ENCODE results near the gene ADGRL1.

DNA sequence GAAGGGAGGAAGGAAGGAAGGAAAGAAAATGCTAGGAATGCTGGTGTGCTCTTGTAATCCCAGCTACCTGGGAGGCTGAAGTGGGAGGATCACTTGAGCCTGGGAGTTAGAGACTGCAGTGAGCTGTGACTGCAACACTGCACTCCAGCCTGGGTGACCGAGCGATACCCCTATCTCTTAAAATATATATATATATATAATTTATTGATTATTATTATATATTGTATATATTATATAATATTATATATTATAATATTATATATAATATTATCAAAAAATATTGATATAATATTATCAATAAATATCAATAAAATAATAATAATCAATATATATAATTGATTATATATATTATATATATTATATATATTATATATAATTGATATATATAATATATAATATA lies 8.6 kb upstream of the ADGRL1 start:
- TF ChIP-seq ZBTB40 (IDR thresholded peaks at IDR 0.05; ENCODE audit: borderline replicate concordance) = no peak
- no peak for TF ChIP-seq NRF1 (conservative IDR thresholded peaks at IDR 0.05; ENCODE audit: low read depth, low read length)
- TF ChIP-seq, protein P1, sequence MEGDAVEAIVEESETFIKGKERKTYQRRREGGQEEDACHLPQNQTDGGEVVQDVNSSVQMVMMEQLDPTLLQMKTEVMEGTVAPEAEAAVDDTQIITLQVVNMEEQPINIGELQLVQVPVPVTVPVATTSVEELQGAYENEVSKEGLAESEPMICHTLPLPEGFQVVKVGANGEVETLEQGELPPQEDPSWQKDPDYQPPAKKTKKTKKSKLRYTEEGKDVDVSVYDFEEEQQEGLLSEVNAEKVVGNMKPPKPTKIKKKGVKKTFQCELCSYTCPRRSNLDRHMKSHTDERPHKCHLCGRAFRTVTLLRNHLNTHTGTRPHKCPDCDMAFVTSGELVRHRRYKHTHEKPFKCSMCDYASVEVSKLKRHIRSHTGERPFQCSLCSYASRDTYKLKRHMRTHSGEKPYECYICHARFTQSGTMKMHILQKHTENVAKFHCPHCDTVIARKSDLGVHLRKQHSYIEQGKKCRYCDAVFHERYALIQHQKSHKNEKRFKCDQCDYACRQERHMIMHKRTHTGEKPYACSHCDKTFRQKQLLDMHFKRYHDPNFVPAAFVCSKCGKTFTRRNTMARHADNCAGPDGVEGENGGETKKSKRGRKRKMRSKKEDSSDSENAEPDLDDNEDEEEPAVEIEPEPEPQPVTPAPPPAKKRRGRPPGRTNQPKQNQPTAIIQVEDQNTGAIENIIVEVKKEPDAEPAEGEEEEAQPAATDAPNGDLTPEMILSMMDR (IDR thresholded peaks at IDR 0.05 in 2 of 3, conservative IDR thresholded peaks at IDR 0.05 in 1 of 3; ENCODE audit: control insufficient read depth in 2 of 3, extremely low read depth in 1 of 3, insufficient read depth in 1 of 3, low read depth in 3 of 3, low read length in 3 of 3) = no peak
- TF ChIP-seq ZNF622 (IDR thresholded peaks at IDR 0.05) = no peak
- TF ChIP-seq, protein P2, sequence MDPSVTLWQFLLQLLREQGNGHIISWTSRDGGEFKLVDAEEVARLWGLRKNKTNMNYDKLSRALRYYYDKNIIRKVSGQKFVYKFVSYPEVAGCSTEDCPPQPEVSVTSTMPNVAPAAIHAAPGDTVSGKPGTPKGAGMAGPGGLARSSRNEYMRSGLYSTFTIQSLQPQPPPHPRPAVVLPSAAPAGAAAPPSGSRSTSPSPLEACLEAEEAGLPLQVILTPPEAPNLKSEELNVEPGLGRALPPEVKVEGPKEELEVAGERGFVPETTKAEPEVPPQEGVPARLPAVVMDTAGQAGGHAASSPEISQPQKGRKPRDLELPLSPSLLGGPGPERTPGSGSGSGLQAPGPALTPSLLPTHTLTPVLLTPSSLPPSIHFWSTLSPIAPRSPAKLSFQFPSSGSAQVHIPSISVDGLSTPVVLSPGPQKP (IDR thresholded peaks at IDR 0.05; ENCODE audit: low read depth, low read length) = no peak
- TF ChIP-seq STAT1 (conservative IDR thresholded peaks at IDR 0.05) = no peak
- TF ChIP-seq POLR2A (IDR thresholded peaks at IDR 0.05; ENCODE audit: low read depth, low read length) = no peak
- no peak for TF ChIP-seq TARDBP (IDR thresholded peaks at IDR 0.05; ENCODE audit: borderline replicate concordance)
- TF ChIP-seq TCF7 (IDR thresholded peaks at IDR 0.05; ENCODE audit: borderline replicate concordance) = no peak
- no peak for TF ChIP-seq CHD2 (IDR thresholded peaks at IDR 0.05; ENCODE audit: borderline replicate concordance, low read depth, low read length)

Data from GM12878 (cell line).